ENCODE results near the gene IKZF1.
A peak's percentile ranks its signal among the peaks of the same experiment; 100 is the strongest.

IKZF1 gene

DNA sequence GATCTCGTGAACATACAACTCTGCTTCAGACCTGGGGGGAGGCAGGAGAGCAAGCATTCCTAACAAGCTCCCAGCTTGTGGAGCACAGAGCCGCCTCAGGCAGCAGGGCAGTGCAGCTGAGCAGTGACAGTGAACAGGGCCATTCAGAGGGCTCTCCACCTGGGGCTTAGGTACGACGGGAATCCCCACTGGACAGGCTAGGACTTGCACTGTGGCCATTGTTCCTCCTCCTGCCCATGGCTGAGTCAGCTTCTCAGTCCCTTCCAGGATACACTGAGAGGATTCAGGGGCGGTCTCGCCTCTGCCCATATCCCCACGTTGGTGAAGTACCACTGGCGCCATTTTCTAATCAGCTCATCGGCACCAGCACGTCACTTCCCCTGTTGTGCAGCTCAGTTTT, 74.6 kb downstream of the IKZF1 start:
- DNase-seq, result no peak

DNA sequence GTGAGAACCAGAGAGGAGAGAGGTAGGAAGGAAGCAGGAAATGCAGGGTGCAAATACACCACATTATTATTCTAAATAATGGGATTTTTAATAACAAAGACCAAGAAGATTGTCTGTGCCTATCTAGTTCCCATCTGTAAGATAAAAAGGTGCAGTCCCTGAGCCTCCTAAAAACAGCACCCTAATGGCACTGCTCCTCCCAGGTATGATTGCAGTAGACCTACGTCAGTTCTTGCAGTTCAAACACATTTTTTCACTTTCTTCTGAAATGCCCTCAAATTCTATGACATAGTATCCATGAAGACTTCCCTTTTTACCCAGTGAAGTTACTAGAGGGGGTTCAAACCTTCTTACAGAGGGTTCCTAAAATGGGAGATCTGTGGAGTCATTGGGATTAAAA, 75.0 kb downstream of the IKZF1 start:
- no peak for DNase-seq

DNA sequence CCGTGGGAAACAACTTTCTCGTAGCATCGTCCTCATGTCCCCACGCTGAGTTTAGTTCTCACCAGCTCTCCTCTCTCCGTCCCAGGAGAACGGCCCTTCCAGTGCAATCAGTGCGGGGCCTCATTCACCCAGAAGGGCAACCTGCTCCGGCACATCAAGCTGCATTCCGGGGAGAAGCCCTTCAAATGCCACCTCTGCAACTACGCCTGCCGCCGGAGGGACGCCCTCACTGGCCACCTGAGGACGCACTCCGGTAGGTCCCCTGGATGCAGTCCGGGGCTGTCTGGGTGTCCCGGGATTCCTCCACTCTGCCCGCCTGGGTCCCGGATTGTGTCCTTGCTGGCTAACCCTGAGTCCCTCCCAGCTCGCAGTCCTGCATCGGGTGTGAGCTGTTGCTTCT, 77.9 kb downstream of the IKZF1 start:
- DNase-seq, result no peak

DNA sequence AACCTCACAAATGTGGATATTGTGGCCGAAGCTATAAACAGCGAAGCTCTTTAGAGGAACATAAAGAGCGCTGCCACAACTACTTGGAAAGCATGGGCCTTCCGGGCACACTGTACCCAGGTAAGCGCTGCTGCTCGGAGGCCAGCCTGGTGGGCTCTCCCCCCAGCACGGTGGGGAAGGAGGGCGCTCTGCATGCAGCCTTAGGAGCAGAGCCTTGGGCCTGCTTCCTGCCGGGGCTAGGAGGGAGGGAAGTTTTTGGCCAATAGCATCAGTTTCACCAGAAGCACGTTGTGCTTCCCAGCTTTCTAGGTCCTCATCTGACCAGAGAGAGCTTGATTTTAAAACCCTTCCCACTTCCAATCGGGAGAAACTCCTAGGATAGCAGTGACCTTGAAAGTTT, 82.8 kb downstream of the IKZF1 start:
- no peak for DNase-seq

DNA sequence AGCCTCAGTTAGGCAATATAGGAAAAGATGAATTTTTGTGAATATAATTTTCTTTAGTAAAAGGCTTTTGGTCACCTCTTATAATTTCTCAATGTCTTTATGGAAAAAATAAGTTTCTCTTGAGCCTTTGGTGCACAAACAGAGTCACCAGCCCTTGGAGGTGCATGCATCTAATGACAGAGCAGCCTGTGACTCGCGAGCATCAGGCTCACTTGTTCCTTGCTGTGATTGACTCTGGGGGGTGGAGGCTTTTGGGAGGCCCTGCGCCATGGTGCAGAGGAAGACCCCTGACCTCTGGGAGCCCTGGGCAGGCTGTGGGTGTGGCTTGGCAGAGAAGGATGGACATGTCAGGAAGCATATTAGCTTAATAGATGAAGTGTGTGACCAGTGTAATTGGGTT, 85.4 kb downstream of the IKZF1 start:
- DNase-seq, result peak; percentile 43

DNA sequence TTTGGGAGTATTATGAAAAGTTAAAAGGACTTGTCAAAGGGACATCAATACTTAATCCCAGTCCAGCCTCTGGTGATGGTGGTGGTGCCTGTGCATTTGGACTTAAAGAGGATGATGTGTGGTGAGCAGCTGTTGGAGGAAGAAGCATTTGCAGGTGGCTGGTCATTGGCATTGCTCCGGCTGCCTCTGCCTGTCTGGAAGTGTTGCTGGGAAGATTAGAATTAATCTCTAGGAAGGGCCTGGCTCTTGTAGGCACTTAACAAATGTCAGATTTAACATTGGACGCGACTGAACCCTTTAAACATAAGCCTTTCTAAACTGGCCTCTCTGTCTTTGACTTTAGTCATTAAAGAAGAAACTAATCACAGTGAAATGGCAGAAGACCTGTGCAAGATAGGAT, 86.9 kb downstream of the IKZF1 start:
- DNase-seq, result no peak

DNA sequence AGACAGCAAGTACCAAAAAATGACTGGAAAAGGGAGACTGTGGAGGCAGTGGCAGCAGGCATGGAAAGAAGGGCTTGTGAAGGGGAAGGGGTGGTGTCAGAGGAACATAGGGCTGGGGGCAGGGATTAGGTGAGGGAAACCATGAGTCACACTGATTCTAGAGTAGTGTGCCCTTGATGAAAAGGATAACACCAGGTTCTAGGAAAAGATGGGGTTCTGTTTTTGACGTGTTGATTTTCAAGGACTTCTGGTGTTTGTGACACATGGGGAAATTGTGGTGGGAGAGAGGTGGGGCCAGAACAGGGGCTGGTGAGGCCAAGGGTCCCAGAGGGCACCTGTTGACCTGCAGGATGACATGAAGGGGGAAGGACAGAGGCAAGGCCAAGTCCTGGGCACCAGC, 88.6 kb downstream of the IKZF1 start:
- DNase-seq, result peak; percentile 78

DNA sequence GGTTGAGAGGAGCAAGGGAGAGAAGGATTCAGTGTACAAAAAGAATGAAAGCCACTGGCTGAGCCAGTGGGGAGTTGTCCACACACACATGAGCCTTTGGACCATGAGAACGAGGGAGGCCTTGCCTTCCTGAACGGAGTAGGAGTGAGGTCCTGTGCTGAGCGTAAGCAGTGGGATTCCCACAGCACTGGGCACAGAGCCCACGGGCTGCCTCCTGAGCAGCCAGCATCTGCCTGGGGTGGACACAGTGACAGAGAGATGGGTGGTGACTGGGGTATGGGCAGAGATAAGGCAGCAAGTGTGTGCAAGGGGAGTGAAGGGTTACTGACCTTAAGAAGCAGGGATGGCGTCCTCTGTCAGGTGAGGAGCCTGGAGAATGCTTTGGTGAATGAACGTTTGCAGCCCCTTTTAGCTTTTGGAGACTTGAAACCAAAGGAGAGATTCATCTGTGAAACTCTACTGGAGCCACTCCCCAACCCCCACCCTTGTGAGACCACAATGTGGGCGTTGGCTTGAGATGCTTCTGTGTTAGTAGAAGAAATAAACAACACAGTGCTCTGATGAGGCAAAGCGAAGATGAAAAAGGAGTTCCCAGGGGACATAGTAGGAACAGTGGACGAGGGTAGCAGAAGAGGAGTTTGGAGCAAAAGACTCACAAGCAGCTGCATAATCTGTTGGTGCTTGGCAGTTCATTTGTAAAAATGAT, 89.2 kb downstream of the IKZF1 start:
- peak; percentile 60 for DNase-seq

DNA sequence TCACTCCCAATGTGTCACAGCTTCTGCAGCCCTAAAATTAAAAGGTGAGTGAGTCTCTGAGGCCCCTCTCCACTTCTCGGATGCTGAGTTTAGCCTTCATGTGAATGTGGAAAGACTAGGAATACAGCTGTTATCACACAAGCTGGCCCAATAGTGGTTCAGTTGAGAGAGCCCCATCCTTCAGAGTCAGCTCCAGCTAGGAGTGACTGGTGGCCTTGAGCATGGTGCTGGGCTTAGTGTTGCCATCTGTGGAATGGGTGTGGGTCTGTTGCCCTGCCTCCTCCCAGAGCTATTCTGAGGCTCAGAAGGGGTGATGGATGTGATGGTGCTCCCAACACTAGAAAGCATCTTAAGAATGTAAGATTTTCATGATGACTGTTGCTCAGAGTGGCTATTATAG, 89.8 kb downstream of the IKZF1 start:
- DNase-seq, result no peak

DNA sequence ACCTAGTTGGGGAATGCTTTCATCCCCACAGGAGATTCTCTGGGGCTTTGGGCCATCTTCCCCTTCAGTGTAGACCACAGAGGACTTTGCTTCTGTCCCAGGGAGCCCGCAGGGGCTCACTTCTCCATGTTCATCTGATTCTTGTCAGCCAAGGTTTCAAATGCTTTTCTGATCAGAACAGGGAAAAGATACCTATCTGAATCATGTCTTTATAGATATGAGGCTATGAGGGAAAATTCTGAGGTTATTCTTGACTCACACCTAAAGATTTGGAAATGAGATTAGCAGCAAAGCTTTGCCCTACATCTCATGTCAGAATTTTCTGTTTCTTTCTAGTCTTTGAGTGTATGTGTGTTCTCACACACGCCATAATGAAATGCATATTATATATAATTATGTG, 92.3 kb downstream of the IKZF1 start:
- DNase-seq, result peak; percentile 50

DNA sequence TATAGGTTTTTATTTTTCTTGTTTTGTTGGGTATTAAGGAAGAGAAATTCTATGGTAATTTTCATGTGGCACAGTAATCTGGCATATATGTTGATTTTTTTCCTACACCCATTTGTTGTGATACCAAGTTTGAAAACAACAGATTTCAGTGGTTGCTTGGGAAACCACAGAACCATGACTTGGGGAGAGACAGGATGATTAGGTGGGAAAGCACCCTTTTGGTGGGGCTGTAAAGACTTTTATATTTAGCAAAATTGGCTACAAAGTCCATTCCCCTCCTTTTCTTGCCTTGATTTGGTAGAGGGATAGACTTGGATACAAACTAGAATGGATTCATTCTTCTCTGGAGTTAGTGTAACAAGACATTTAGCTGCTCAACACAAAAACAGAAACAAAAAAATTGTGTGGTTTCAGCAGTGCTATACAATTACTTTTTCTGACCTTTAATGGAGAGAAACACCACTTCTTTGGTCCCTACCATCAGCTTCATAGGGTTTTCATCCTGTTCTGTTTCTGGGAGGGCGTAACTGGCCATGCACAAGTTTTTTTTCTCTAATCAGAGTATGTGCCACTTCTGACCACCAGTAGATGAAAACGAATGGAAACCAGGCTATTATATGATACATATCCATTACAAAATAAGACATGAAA, 92.9 kb downstream of the IKZF1 start:
- no peak for DNase-seq

DNA sequence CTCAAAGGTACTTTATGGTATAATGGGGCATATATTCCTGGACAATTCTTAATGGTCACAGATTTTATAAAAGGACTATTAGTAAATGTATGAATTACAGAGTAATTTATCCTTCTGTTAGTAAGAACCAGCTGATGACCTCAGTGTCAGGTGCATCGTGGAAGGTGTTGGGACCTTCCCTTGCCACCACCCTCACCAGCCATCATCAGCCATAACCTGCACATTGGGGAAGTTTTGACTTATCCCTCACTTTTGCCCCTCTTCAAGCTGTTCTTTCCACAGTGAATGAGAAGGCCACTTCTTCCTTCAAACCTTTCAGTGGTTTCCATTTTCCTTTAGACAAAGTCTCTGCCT, 93.4 kb downstream of the IKZF1 start:
- DNase-seq, result no peak

DNA sequence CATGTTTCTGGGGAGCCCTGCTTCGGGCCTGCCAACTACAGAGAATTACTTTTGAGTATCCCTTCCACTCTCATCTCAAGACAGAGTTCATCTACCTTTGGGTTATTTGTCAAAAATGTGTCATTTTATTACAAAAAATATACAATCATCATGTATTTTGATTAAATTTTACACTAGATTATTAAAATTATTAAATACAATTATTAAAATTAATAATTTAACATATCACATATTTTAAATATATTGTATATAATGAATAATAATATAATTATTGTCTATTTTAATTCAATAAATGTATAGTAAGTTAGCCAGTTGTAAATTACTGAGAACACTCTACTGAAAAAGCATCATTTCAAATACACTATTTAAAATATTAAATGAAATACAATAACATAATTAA, 94.7 kb downstream of the IKZF1 start:
- no peak for DNase-seq

DNA sequence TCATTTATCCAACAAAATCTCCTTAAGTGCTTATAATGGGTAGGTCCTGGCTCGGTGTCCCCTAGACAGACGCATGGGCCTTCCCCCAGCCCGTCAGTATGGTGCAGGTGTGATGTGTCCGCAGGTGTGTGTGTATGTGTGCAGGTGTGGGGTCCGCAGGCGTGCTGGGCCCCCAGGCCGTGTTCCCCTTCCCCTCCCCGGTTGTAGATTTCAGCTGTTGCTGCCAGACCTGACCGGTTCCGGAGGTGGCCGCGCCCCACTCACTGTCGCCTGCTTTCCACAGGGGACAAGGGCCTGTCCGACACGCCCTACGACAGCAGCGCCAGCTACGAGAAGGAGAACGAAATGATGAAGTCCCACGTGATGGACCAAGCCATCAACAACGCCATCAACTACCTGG, 95.1 kb downstream of the IKZF1 start:
- no peak for DNase-seq

DNA sequence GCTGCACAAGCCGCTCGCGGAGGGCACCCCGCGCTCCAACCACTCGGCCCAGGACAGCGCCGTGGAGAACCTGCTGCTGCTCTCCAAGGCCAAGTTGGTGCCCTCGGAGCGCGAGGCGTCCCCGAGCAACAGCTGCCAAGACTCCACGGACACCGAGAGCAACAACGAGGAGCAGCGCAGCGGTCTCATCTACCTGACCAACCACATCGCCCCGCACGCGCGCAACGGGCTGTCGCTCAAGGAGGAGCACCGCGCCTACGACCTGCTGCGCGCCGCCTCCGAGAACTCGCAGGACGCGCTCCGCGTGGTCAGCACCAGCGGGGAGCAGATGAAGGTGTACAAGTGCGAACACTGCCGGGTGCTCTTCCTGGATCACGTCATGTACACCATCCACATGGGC, 95.6 kb downstream of the IKZF1 start:
- DNase-seq, result no peak

DNA sequence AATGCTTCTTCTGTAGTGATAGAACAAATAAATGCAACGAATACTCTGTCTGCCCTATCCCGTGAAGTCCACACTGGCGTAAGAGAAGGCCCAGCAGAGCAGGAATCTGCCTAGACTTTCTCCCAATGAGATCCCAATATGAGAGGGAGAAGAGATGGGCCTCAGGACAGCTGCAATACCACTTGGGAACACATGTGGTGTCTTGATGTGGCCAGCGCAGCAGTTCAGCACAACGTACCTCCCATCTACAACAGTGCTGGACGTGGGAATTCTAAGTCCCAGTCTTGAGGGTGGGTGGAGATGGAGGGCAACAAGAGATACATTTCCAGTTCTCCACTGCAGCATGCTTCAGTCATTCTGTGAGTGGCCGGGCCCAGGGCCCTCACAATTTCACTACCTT, 99.9 kb downstream of the IKZF1 start:
- DNase-seq, result no peak

DNA sequence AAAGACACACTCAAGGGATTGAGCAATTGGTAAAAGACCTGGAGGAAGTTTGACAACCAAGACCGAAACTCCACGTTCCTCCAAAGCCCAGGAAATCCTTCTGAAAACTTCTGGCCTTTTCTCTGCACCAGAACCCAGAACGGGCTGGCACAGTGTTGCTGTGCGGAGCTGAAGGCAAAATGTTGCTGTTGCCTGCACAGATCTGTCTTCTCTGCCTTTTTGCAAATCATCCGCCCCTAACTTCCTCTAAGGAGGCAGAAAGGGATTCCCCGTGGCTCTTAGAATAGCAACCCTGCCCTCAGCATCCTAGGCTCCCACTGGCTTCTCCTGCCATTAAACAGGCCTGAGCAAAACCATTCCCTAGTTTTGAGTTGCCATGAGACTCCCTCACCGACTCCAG, 100.7 kb downstream of the IKZF1 start:
- no peak for DNase-seq

DNA sequence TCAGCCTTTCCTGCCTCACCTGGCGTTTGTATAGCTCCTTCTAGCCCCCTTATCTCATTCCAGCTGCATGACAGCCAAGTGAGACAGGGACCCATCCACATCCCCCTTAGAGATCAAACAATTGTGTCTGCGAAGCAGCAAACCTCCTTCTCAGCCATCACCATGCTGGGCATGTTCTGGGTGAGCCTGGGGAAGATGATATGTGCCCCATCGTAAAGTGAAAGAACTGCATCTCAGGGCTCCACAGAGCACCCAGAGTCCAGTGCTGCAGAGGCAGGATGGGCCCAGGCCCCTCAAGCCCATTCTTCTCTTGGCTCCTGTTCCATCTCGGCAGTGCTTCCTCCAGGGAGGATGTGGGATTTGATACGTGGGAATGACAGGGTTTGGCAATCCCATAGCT, 102.4 kb downstream of the IKZF1 start:
- no peak for DNase-seq

DNA sequence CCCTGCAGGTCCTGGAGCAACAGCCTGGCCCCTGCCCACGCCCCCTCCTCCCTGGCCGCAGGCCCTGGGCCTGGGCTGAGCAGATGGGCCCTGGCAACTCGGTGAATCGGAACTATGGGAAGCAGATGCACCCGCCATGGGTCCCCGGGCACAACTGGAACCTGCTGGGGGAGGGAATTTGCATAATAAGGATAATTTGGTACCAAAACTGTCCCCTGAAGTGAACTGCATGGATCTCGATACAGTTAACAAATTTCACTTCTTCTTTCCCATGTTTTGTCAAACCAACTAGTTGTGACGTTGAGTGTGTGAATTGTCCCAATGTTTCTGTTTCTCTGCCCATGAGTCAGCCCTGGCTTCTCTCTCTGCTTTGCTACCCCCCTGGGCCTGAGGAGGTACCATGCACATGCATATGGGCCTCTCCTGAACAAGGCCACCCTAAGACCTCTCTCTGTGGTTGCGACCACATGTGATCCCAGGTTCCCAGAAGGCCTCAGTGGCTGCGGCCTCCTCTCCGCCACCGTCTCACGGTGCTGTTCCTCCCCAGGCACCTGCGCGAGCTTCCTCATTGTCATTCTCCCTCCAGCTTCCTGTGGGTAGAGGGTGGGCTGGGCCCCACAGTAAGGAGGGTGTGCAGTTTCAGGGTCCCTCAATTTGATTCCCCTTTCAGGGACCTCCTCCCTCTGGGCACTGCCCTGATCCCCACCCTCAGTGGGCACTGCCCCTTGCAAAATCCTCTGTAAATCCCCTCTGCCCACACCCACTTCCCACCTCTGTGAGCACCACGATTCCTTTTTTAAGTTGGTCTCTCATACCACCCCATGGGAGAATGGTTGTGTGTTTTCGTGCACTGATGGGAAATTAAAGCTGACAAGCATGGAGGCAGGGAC, 105.6 kb downstream of the IKZF1 start:
- DNase-seq, result no peak

DNA sequence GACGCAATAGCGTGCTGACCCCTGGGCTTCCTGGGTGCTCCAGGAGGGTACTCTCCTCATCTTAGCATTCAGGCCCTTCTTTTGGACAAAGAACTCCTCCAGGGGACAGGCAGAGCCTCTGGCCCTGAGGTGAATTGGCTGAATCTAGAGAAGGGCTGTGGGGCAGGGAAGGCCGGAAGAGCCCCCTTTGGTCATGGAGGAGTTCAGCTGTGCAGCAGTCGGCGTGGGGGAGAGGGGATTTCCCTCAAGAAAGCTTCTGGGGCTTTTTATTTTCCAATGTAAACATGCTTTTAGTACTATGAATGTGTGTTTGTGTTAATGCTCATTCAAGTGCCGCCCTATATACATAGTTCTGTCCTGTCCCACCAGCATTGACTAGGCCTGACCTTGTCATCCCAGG, 106.8 kb downstream of the IKZF1 start:
- no peak for DNase-seq

DNA sequence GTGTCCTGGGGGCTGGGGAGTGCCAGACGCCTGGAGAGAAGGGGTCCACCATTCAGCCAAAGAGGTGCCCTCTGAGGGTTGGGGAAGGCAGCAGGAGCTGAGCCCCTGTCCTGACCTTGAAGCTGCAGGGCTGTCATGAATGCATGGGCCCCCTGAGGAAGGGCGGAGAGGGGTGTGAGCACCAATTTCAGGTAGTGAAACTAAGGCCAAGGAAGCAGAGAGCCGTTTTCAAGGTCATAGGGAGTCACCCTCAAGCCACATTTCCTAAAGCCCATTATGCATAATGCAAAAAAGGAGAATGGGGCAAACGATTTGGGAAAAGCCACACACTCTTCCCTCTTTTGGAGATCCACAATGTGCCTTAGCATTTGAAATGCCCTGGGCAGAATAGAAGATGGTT, 108.5 kb downstream of the IKZF1 start:
- no peak for DNase-seq

DNA sequence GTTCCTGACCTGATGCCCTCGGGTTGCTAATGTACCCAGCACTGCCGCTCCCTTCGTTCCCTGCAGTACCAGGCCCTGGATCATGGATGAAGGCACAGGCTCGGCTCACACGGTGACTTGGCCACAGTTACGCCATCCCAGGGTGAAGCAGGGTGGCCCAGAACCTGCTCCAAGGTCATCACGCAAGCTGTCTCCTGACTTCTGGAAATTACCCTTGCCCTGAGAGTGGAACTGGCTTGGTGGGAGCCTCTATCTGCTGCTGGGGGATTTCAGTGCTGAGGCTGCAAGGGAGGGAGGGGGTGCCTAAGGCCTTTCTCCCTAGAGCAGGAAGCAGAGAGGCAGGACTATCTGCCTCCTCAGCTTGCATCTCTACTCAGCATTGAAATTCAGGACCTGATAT, 109.0 kb downstream of the IKZF1 start:
- DNase-seq, result no peak

DNA sequence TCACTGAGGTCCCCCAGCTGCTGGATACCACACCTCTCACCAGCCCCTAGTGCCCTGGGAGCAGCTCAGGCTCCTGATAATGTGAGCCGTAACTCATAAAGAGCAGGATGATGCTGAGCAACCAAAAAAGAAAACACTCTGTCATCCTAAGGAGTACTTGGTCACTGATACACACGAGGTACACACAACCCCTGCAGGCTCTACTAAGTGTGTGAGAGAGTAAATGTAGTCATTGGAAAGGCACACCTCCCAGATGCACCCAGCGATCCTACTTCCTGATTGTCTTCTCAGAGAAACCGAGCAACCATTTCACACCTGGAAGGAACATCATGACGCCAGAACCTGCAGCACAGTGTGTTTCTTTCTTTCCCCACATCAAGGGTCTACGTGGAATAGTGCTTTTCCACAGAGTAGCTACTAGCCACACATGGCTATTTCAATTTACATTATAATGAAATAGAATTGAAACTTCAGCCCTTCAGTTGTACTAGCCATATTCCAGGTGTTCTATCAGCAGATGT, 111.4 kb downstream of the IKZF1 start:
- DNase-seq, result no peak
